GM18519 (cell line): Measurements from ENCODE around the gene RCN2.

ENCODE experiments used
- ATAC-seq: cut with Tn5 transposase; IDR thresholded peaks from one replicate; pipeline ENCODE4 v1.9.1; 2021; ENCODE audit warnings: mild to moderate bottlenecking, moderate library complexity; ENCODE audit not compliant: unreplicated experiment, low FRiP score

RCN2 gene

DNA sequence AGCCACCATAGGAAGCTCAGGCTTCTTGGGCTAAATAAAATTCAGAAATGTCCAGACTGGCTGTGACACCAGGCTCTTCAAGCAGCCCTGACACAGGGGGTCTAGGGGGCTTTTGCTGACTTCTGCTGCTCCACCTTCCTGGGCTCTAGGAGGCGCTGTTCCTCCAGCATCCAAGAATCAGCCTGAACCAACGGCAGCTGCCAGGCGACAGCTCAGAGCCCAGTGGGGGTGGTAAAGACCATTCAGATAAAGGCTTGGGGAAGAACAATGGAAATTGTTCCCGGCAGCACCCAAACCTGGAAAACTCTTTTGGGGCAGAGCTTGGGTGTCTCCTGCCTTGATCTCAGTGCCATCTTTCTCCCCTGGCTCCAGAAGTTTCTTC is 41.8 kb downstream of the RCN2 start:
- no peak for ATAC-seq

- no peak for ATAC-seq
Measured at GRCh38 chr15:76973906-76974305, 42.4 kb downstream of the RCN2 start.

DNA sequence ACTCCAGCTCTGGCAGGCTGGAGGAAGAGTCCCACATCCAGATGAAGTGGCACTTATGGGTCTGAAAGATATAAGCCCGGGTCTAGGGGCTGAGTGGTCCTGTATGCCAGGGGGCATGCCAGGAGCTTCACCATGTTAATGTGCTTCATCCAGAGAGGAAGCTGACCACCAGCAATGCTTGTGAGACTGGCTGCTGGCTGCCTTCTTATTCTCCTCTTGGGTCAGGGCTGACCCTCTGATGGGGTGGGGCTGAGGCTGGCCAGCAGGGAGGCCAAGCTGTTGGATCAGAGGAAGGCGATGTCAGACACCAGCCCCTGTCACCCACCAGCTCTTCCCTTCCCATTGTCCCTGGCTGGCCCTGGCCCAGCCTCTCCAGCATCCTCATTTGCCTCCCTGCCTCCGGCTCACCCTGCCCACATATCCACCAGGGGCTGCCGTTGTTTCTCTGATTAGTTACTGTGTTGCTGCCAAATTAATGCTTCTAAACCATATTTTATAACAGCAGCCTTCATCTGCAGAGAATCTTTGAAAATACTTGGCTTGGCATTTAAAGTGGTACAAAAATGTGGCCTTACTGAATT is 43.0 kb downstream of the RCN2 start:
- no peak for ATAC-seq

DNA sequence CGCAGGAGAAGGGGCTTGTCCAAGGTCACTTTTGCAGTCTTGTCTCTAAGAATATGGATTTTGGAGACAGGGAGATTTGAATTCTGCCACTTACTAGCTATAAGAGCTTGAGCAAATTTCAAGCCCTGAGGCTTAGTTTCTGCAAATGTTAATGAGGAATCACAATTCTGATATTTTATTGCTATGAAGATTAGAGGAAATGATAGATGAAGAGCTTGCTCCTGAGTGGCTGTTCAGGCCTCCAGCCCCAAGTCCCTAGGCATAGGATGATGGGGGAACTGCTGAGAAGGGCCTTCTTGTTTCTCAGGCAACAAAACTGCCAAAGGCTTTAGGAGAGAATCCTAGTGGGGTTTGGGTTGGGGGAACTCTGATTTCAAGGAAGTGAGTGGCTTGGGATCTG is 44.6 kb downstream of the RCN2 start:
- ATAC-seq: no peak

GRCh38 chr15:76976572-76977270 is 45.2 kb downstream of the RCN2 start:
- ATAC-seq: no peak

- no peak for ATAC-seq
Measured at GRCh38 chr15:76978522-76979330, 47.2 kb downstream of the RCN2 start.

- ATAC-seq: no peak
Measured at GRCh38 chr15:76979331-76979925, 47.9 kb downstream of the RCN2 start.

- ATAC-seq: no peak
Measured at GRCh38 chr15:76979996-76980520, 48.5 kb downstream of the RCN2 start.

DNA sequence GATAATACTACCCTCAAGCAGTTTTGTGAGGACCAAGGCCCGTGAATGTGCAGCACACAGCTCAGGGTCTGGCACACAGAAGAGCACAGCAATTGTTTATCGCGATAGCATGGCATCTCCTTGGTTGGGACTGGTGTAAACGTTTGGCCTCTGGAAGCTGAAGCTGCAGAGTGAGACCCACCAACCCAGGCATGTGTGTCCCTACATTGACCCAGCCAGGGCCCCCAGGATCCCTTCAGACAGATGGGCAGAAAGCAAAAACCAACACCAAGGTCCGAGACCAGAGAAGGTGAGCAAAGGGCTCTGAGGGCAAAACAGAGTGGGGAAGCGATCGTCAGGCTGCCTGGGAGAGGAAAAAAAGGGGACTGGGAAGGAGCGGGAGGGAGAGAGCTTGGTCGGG is 50.8 kb downstream of the RCN2 start:
- ATAC-seq: no peak

DNA sequence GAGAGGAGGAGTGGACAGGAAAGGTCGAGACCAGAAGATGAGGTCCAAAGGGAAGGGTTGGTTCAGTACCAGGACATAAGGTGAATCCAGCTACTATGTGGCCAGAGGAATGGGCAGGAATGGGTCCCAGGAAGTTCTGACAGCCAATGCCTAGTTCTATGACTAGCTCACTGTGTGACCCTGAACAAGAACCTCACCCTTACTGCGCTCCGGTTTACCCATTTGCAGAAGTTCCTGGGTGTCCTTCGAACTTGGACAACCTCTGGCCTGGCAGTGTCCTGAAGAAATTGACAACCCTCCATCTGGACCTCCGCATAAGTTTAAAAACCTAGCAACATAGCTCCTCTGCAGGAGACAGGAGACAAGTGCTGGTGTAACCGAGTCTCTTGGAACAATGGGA is 51.2 kb downstream of the RCN2 start:
- ATAC-seq: no peak

- no peak for ATAC-seq
Measured at GRCh38 chr15:76983590-76984375, 52.2 kb downstream of the RCN2 start.

DNA sequence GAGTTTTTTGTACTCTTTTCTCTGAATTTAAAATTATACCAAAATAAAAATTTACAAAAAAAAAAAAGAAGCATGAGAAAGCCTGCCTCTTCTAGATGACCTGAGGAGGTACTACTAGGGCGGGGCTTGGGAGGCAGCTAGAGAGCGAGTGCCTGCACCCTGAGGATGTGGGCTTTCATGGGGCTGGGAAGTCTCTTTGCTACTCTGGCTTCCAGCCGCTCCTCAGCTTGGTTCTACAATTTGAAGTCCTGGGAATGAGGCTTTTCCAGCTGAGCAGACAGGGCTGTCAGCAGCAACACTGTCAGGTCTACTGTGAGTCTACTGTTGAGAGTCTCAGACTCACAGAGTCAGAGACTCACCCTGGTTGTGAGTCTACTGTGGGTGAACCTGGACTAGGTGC is 55.2 kb downstream of the RCN2 start:
- ATAC-seq: no peak

GRCh38 chr15:76987276-76987675 is 55.7 kb downstream of the RCN2 start:
- no peak for ATAC-seq

- peak; percentile 66 for ATAC-seq
Measured at GRCh38 chr15:76987896-76988860, 56.6 kb downstream of the RCN2 start.

DNA sequence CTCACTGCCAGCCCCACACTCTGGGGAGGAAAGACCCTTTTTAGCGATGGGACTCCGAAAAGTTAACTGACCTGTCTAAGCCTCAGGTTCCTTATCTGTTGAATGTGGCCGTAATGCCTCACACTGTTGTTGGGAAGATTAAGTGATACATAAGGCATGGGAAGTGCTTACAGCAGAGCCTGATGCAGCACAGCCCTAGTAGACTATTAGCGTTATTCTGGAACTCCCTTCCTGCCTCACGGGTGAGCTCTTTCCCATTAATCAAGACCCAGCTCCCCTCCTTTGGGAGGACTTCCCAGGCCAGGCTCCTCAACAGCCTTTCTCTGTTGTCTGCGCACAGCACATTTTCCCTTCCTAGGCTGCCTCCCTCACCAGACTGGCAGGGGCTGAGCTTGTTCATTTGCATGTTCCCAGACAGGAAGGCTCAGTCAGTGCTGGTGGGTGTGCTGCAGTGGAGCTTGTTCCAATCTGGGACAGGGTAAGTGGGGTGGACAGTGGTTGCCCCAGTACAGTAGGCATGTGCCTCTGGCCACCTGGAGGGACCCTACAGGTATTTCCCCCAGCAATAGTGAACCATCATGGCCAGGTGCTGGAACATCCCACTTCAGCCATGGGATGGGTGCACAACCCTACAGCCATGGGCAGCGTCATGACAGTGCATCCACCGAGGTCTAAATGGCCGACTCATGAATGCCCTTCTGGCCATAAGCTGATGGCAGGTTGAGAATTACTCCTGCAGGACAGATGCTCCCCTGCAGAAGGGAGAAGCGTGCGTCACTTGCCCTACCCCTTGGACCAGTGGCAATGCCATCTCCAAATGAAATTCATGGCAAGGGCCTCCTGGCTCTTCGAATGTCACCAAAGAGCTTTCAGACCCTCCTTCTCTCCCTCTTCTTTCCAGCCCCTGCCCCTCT is 57.6 kb downstream of the RCN2 start:
- ATAC-seq: no peak

- ATAC-seq: no peak
Measured at GRCh38 chr15:76991048-76991447, 59.5 kb downstream of the RCN2 start.

- ATAC-seq: no peak
Measured at GRCh38 chr15:76991741-76992645, 60.4 kb downstream of the RCN2 start.
